Chondrocyte (in vitro differentiated cells): ENCODE results near the gene MCC. TPM values are rescaled to one million over a fixed set of nuclear protein-coding genes. Genes with fewer than 3 reads are reported as not detected.

Source experiments
- DNase-seq: peaks from one replicate; pipeline ENCODE4 v3.0.0; 2021; ENCODE audit warnings: mixed read lengths, low spot score
- H3K27ac Mint-ChIP-seq: one replicate; pipeline ENCODE4 v1.8.0; 2021; ENCODE audit warnings: mild to moderate bottlenecking, moderate library complexity, mixed read lengths; ENCODE audit not compliant: unreplicated experiment
- H3K27me3 Mint-ChIP-seq: 2 replicates; pipeline ENCODE4 v1.8.0; 2021; ENCODE audit warnings: low read depth, mixed read lengths
- H3K36me3 Mint-ChIP-seq: 2 replicates; pipeline ENCODE4 v1.8.0; 2021; ENCODE audit warnings: low read depth, mixed read lengths
- H3K4me1 Mint-ChIP-seq: 2 replicates; pipeline ENCODE4 v1.8.0; 2021; ENCODE audit warnings: low read depth, mild to moderate bottlenecking, mixed read lengths
- H3K4me3 Mint-ChIP-seq: one replicate; pipeline ENCODE4 v1.8.0; 2021; ENCODE audit warnings: mild to moderate bottlenecking, moderate library complexity, mixed read lengths; ENCODE audit not compliant: unreplicated experiment
- H3K9me3 Mint-ChIP-seq: 2 replicates; pipeline ENCODE4 v1.8.0; 2021; ENCODE audit warnings: low read depth, mixed read lengths
- CTCF ChIP-seq: fragments of 200-600 bp; sonication (generic); IDR thresholded peaks from 2 replicates; pipeline ENCODE4 v1.5.0; 2021; ENCODE audit warnings: antibody characterized with exemption, mild to moderate bottlenecking, moderate library complexity
- total RNA-seq: library from RNA; stranded (reverse); gene quantifications from 3 replicates; pipeline ENCODE4 v1.2.1, GENCODE V29; 2021

MCC gene
- total RNA-seq, 1 donor from 2014 or later, result 15.0 TPM

- H3K27me3 Mint-ChIP-seq, result no peaks in the 10 kb centered on the region
- peaks cover 5% of the 10 kb centered on the region for H3K4me1 Mint-ChIP-seq
- H3K27ac Mint-ChIP-seq, result no peak overlapping the region
- DNase-seq, result no peak
- TF ChIP-seq CTCF, result no peak
- H3K9me3 Mint-ChIP-seq, result no peaks in the 10 kb centered on the region
- no peaks in the 10 kb centered on the region for H3K36me3 Mint-ChIP-seq
- H3K4me3 Mint-ChIP-seq, result no peak overlapping the region
These were observed 336.4 kb downstream of the MCC start for GRCh38 chr5:113151641-113152379.

GRCh38 chr5:113150821-113151220, 337.4 kb downstream of the MCC start:
- Mint-ChIP-seq H3K4me1 (peaks cover 7% of the 10 kb centered on the region), H3K27me3 (no peaks in the 10 kb centered on the region), H3K36me3 (no peaks in the 10 kb centered on the region), H3K27ac (no peak overlapping the region), H3K4me3 (no peak overlapping the region), H3K9me3 (no peaks in the 10 kb centered on the region)
- TF ChIP-seq CTCF, result no peak
- no peak for DNase-seq

- TF ChIP-seq CTCF, result no peak
- H3K4me1 Mint-ChIP-seq, result peaks cover 10% of the 10 kb centered on the region
- H3K27ac Mint-ChIP-seq, result no peak overlapping the region
These were observed 338.0 kb downstream of the MCC start for GRCh38 chr5:113150221-113150620.

GRCh38 chr5:113147537-113147936, 340.7 kb downstream of the MCC start:
- no peak for DNase-seq
- TF ChIP-seq CTCF, result no peak
- no peaks in the 10 kb centered on the region for H3K9me3 Mint-ChIP-seq
- H3K36me3 Mint-ChIP-seq, result no peaks in the 10 kb centered on the region
- H3K27me3 Mint-ChIP-seq, result no peaks in the 10 kb centered on the region
- no peak overlapping the region for H3K27ac Mint-ChIP-seq
- no peak overlapping the region for H3K4me3 Mint-ChIP-seq
- H3K4me1 Mint-ChIP-seq, result peaks cover 10% of the 10 kb centered on the region

More at GRCh38 chr5:113150221-113150620, 338.0 kb downstream of the MCC start:
- H3K9me3 Mint-ChIP-seq, result no peaks in the 10 kb centered on the region
- H3K27me3 Mint-ChIP-seq, result no peaks in the 10 kb centered on the region
- no peak overlapping the region for H3K4me3 Mint-ChIP-seq
- no peak for DNase-seq
- no peaks in the 10 kb centered on the region for H3K36me3 Mint-ChIP-seq

- Mint-ChIP-seq H3K36me3 (no peaks in the 10 kb centered on the region), H3K9me3 (no peaks in the 10 kb centered on the region), H3K27me3 (no peaks in the 10 kb centered on the region), H3K4me1 (peaks cover 10% of the 10 kb centered on the region), H3K4me3 (no peak overlapping the region), H3K27ac (no peak overlapping the region)
- DNase-seq, result no peak
- no peak for TF ChIP-seq CTCF
These were observed 341.1 kb downstream of the MCC start for GRCh38 chr5:113147101-113147508.
